GM12875 (cell line): ENCODE data around the gene ITGA8.
A peak's percentile ranks its signal among the peaks of the same experiment; 100 is the strongest.

Source experiments
- H3K4me3 ChIP-seq: one replicate; pipeline ENCODE4 v1.5.1; 2011; ENCODE audit warnings: low read depth, low read length, control low read depth
- TF ChIP-seq, protein P1 (sequence below): IDR thresholded peaks from 2 replicates; pipeline ENCODE4 v1.5.1; 2011; ENCODE audit warnings: low read depth, mild to moderate bottlenecking, control low read depth, inconsistent platforms, low read length, moderate library complexity, borderline replicate concordance; ENCODE audit not compliant: insufficient read depth

Gene ITGA8

DNA sequence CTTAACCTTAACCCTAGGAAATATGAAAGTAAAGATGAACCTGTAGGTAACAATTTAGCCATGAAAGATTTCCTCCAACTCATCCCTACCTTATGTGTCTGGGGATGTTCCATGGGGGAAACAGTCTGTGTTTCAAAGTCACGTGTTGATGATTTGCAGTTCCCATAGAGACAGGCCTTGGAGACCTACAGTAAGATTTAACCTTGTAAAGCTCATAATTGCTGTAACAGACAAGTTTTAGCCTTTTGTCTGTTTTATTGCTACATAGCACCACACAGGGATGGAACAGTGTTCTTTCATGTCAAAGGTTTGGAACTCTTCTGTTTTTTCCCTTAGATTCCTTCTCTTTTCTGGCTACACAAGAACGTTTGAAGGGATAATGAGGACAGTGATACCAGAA, 35.2 kb upstream of the ITGA8 start:
- TF ChIP-seq, protein P1, sequence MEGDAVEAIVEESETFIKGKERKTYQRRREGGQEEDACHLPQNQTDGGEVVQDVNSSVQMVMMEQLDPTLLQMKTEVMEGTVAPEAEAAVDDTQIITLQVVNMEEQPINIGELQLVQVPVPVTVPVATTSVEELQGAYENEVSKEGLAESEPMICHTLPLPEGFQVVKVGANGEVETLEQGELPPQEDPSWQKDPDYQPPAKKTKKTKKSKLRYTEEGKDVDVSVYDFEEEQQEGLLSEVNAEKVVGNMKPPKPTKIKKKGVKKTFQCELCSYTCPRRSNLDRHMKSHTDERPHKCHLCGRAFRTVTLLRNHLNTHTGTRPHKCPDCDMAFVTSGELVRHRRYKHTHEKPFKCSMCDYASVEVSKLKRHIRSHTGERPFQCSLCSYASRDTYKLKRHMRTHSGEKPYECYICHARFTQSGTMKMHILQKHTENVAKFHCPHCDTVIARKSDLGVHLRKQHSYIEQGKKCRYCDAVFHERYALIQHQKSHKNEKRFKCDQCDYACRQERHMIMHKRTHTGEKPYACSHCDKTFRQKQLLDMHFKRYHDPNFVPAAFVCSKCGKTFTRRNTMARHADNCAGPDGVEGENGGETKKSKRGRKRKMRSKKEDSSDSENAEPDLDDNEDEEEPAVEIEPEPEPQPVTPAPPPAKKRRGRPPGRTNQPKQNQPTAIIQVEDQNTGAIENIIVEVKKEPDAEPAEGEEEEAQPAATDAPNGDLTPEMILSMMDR, result no peak

DNA sequence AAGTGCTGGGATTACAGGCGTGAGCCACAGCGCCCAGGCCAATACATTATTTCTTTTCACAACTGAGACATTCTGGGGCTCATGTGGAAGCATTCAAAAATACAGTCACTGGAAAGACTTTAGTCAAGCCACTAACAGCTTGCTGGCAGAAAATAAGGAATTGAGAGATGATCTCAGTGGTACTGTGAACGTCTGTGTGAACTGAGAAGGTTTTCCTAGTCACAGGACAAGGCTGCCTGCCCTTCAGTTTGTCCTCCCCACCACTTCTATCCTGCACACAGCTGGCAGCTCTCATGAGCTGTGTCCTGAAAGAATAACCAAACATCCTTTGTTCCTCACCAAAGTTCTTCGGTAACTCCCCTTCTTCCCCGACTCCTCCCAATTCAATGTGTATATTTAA, 31.3 kb upstream of the ITGA8 start:
- TF ChIP-seq, protein P1, result no peak
- H3K4me3 ChIP-seq, result no peak overlapping the region

More for the DNA sequence above, 35.2 kb upstream of the ITGA8 start:
- no peak overlapping the region for H3K4me3 ChIP-seq

DNA sequence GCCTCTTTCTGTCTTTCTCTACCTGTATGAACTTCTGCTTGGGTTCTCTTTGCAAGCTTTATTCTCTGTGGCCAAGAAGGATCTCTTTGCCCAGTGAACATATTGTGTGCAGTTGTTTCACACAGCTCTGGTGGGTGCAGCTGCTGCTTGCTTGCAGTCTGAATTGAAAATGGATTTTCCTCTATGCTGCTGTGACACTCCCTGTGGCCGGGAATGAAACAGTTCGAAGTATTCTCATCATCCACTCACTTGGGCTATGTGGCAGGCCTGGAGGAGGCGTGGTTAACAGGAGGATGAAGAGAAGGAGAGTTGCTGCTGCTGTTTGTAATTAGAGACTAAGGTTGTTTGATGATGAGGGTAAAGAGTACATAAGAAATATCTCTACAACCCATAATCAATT, 28.4 kb upstream of the ITGA8 start:
- no peak overlapping the region for H3K4me3 ChIP-seq
- TF ChIP-seq, protein P1, result no peak

DNA sequence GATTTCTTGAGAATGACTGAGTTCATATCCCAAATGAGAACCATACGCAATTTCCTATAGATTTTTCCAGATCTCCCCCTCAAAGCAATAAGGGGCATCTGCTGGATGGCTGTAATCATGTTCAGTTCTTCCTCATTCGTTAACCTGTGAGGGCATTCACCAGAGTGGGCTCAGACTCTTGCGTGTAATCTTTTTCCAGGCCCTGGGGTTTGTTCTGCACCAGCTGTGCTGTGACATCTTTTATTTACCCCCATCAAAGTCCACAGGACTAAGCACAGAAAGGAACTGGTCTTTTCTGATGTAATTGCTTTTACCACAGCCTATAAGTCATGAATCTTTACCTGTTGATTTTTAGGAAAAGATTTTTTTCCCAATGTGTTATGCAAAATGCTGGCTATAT, 27.9 kb upstream of the ITGA8 start:
- H3K4me3 ChIP-seq, result no peak overlapping the region
- TF ChIP-seq, protein P1, result no peak

DNA sequence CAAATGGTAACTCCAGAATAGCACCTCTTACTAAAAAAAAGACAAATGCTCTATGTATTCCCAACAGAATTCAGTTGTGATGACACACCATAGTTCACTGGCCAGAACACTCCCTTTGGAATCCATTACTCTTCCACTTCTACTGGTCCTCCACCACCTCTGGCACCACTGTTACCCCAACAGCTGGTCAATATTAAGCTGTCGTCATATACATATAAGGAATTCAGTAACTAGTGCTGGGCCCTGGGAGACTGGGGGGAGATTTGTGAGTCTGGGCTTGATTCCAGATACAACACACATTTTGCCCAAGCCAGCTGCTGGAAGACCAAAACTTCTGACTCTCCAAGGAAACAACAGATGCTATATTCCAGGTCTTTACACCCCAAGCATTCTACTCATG, 26.0 kb upstream of the ITGA8 start:
- H3K4me3 ChIP-seq, result no peak overlapping the region
- TF ChIP-seq, protein P1, result no peak

DNA sequence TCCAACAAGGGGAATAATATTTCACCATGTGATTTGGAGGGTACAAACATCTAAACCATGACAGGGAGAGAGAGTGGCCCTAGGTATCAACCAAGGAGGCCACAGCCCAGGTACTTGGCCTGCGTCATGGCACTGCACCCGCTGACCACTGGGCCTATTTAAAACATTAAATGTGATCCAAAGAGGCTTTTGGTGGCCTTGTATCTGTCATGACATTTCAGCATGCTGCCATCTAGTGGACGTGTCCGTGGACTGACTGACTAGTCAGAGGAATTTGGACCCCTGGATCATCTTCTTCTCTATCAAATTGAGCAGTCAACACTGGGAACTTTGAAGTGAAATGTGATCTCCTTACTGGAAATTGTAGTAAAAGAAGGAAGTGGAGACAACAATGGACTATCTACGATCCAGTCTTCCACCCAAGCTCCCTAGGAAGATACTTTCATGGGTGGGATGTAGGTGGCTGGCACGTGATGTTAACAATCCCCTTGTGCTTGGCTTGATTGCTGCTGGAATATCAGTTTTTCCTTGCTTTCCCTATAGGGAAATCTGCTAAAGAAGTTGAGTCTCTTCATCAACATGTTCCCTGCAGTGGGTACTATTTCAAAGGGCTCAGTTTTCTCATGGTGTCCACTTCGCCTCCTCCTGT, 24.6 kb upstream of the ITGA8 start:
- H3K4me3 ChIP-seq, result no peak overlapping the region
- TF ChIP-seq, protein P1, result peak; percentile 68; the same call in 1 of the 2 replicates

DNA sequence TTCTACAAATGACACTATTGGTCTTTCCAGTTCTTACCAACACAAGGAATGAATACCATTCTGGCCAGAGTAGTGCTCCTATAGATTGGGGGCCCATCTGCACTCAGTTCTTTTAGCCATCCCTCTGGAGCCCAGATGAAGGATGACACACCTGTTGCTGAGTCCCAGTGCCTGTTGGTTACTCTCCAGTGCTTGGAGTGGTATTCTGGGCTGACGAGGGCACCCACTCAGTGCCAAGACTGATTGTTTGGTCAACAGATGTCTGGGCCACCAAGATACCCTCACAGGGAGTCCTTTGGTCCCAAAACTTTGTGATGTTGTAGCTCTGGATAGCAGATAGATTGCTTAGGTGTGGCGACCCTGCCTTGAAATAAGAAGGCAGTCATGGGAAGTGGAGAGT, 23.7 kb upstream of the ITGA8 start:
- H3K4me3 ChIP-seq, result no peak overlapping the region
- TF ChIP-seq, protein P1, result no peak
